H9 (cell line): ENCODE measurements around the gene MUC22. TPM values are rescaled to one million over a fixed set of nuclear protein-coding genes. Genes with fewer than 3 reads are reported as not detected.
A peak's percentile ranks its signal among the peaks of the same experiment; 100 is the strongest.

ENCODE experiments used
- DNase-seq: peaks from one replicate; pipeline ENCODE4 v3.0.0-alpha.2; 2017
- H2AFZ ChIP-seq: one replicate; pipeline ENCODE4 v1.6.1; 2013; ENCODE audit warnings: mild to moderate bottlenecking, low read length, control low read depth, moderate library complexity
- H2AK5ac ChIP-seq: 2 replicates; pipeline ENCODE4 v1.6.1; 2013; ENCODE audit warnings: low read length, control low read depth, mixed read lengths; ENCODE audit not compliant: insufficient read length
- H2BK120ac ChIP-seq: one replicate; pipeline ENCODE4 v1.6.1; 2013; ENCODE audit warnings: low read depth, mild to moderate bottlenecking, low read length, control low read depth, inconsistent platforms; ENCODE audit not compliant: poor library complexity, severe bottlenecking
- H2BK12ac ChIP-seq: 2 replicates; pipeline ENCODE4 v1.6.1; 2013; ENCODE audit warnings: low read length, control low read depth, mixed read lengths, low read depth; ENCODE audit not compliant: insufficient read length
- H2BK15ac ChIP-seq: 2 replicates; pipeline ENCODE4 v1.6.1; 2013; ENCODE audit warnings: low read depth, low read length, control low read depth
- H2BK20ac ChIP-seq: one replicate; pipeline ENCODE4 v1.6.1; 2013; ENCODE audit warnings: low read depth, mild to moderate bottlenecking, low read length, control low read depth, inconsistent platforms; ENCODE audit not compliant: poor library complexity, severe bottlenecking
- H2BK5ac ChIP-seq: 2 replicates; pipeline ENCODE4 v1.6.1; 2013; ENCODE audit warnings: low read length, control low read depth, mixed read lengths; ENCODE audit not compliant: insufficient read length
- H3K14ac ChIP-seq: 2 replicates; pipeline ENCODE4 v1.6.1; 2013; ENCODE audit warnings: low read length, control low read depth; ENCODE audit not compliant: insufficient read depth
- H3K18ac ChIP-seq: 2 replicates; pipeline ENCODE4 v1.6.1; 2013; ENCODE audit warnings: low read depth, mild to moderate bottlenecking, mixed read lengths, low read length, control low read depth; ENCODE audit not compliant: insufficient read length
- H3K23ac ChIP-seq: 2 replicates; pipeline ENCODE4 v1.6.1; 2013; ENCODE audit warnings: low read length, control low read depth, mixed read lengths, low read depth; ENCODE audit not compliant: insufficient read length
- H3K23me2 ChIP-seq: 2 replicates; pipeline ENCODE4 v1.6.1; 2013; ENCODE audit warnings: low read depth, mild to moderate bottlenecking, mixed read lengths, low read length, control low read depth; ENCODE audit not compliant: insufficient read length, poor library complexity, severe bottlenecking
- H3K27ac ChIP-seq: 2 replicates; pipeline ENCODE4 v1.5.1; 2013; ENCODE audit warnings: low read length, control low read depth, mixed read lengths, low read depth; ENCODE audit not compliant: insufficient read length
- H3K27me3 ChIP-seq: 2 replicates; pipeline ENCODE4 v1.6.1; 2013; ENCODE audit warnings: low read length, control low read depth, inconsistent platforms; ENCODE audit not compliant: insufficient read depth
- H3K4ac ChIP-seq: 2 replicates; pipeline ENCODE4 v1.6.1; 2013; ENCODE audit warnings: low read depth, mild to moderate bottlenecking, control low read depth, inconsistent platforms, low read length, moderate library complexity
- H3K4me1 ChIP-seq: 2 replicates; pipeline ENCODE4 v1.6.1; 2013; ENCODE audit warnings: low read length, control low read depth, inconsistent platforms; ENCODE audit not compliant: insufficient read depth
- H3K4me2 ChIP-seq: 2 replicates; pipeline ENCODE4 v1.6.1; 2013; ENCODE audit warnings: low read length, control low read depth, mixed read lengths; ENCODE audit not compliant: insufficient read length, insufficient read depth
- H3K56ac ChIP-seq: 2 replicates; pipeline ENCODE4 v1.6.1; 2013; ENCODE audit warnings: low read depth, mild to moderate bottlenecking, mixed read lengths, low read length, control low read depth; ENCODE audit not compliant: insufficient read length
- H3K79me1 ChIP-seq: 2 replicates; pipeline ENCODE4 v1.6.1; 2013; ENCODE audit warnings: low read depth, mild to moderate bottlenecking, moderate library complexity, low read length, control low read depth, inconsistent platforms; ENCODE audit not compliant: insufficient read depth, poor library complexity, severe bottlenecking
- H3K79me2 ChIP-seq: 2 replicates; pipeline ENCODE4 v1.6.1; 2013; ENCODE audit warnings: low read length, control low read depth, inconsistent platforms; ENCODE audit not compliant: insufficient read depth
- H3K9ac ChIP-seq: 2 replicates; pipeline ENCODE4 v1.6.1; 2013; ENCODE audit warnings: low read length, control low read depth, mixed read lengths; ENCODE audit not compliant: insufficient read length; ENCODE audit errors: extremely low read depth
- H3K9me3 ChIP-seq: one replicate; pipeline ENCODE4 v1.6.1; 2013; ENCODE audit warnings: low read depth, low read length, inconsistent platforms; ENCODE audit not compliant: control insufficient read depth
- H3T11ph ChIP-seq: one replicate; pipeline ENCODE4 v1.6.1; 2013; ENCODE audit warnings: mild to moderate bottlenecking, low read length, control low read depth, inconsistent platforms
- H4K20me1 ChIP-seq: one replicate; pipeline ENCODE4 v1.6.1; 2013; ENCODE audit not compliant: control insufficient read depth, insufficient read length, insufficient read depth
- H4K5ac ChIP-seq: 2 replicates; pipeline ENCODE4 v1.6.1; 2013; ENCODE audit warnings: low read depth, mild to moderate bottlenecking, mixed read lengths, low read length, control low read depth; ENCODE audit not compliant: insufficient read length
- H4K8ac ChIP-seq: replicated peaks from 2 replicates; pipeline ENCODE4 v1.6.1; 2013; ENCODE audit warnings: low read length, control low read depth, mixed read lengths, low read depth; ENCODE audit not compliant: insufficient read length
- H4K91ac ChIP-seq: 2 replicates; pipeline ENCODE4 v1.6.1; 2013; ENCODE audit warnings: low read depth, mild to moderate bottlenecking, moderate library complexity, mixed read lengths, low read length, control low read depth; ENCODE audit not compliant: insufficient read length
- H3K27ac Mint-ChIP-seq, 3 experiments: 2 replicates in 2 of 3; 3 replicates in 1 of 3; pipeline ENCODE4 v1.8.0; 2020 to 2021; ENCODE audit warnings: mixed read lengths in 3 of 3, mild to moderate bottlenecking in 1 of 3, moderate library complexity in 1 of 3
- H3K27me3 Mint-ChIP-seq: 2 replicates; pipeline ENCODE4 v1.8.0; 2021; ENCODE audit warnings: low read depth, mild to moderate bottlenecking, moderate library complexity, mixed read lengths
- H3K36me3 Mint-ChIP-seq, 3 experiments: 2 replicates in 2 of 3; 3 replicates in 1 of 3; pipeline ENCODE4 v1.8.0; 2020 to 2021; ENCODE audit warnings: low read depth in 3 of 3, mixed read lengths in 3 of 3; ENCODE audit not compliant: insufficient read depth in 1 of 3
- H3K4me1 Mint-ChIP-seq, 2 experiments: 2 replicates each; pipeline ENCODE4 v1.8.0; 2020; ENCODE audit warnings: mixed read lengths in 2 of 2
- H3K4me3 Mint-ChIP-seq, 2 experiments: 2 replicates in 1 of 2; 3 replicates in 1 of 2; pipeline ENCODE4 v1.8.0; 2020 to 2021; ENCODE audit warnings: mild to moderate bottlenecking in 2 of 2, mixed read lengths in 2 of 2, moderate library complexity in 1 of 2
- H3K9me3 Mint-ChIP-seq, 2 experiments: 2 replicates in 1 of 2; 3 replicates in 1 of 2; pipeline ENCODE4 v1.8.0; 2020; ENCODE audit warnings: mild to moderate bottlenecking in 2 of 2, mixed read lengths in 2 of 2, moderate library complexity in 1 of 2
- WGBS: extraction: QIAGEN DNeasy Blood & Tissue Kit; methylation state at CpG from one replicate; pipeline ENCODE4 v1.1.7; 2013; ENCODE audit warnings: missing lambda C conversion rate, low lambda C conversion rate, mixed read lengths; ENCODE audit not compliant: insufficient read length; ENCODE audit errors: extremely low coverage; 5-methylcytosine and 5-hydroxymethylcytosine counted together
- total RNA-seq: library from RNA; stranded (reverse); gene quantifications from 2 replicates; pipeline ENCODE4 v1.2.1, GENCODE V29; 2021
- TF ChIP-seq, protein P1 (sequence below): fragments of 200-600 bp; sonication (generic); conservative IDR thresholded peaks from 3 replicates; pipeline ENCODE4 v1.8.0; 2021; ENCODE audit warnings: antibody characterized with exemption, mild to moderate bottlenecking

The MUC22 gene
- total RNA-seq, 1 experiment from 2014 or later = not detected

DNA sequence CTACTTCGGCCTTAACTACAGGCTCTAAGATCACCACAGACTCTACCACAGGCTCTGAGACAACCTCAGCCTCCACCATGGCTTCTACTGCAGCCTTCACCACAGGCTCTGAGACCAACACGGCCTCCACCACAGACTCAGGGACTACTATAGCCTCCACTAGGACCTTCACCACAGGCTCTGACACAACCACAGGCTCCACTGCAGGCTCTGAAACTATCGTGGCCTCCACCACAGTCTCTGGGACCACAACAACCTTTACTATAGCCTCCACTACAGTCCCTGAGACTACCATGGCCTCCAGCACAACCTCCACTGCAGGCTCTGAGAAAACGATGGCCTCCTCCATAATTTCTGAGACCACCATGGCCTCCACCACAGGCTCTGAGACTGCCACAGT is 15.3 kb downstream of the MUC22 start:
- no peak overlapping the region for H2BK20ac ChIP-seq
- no peak overlapping the region for H3K4ac ChIP-seq
- no peaks in the 10 kb centered on the region for H3K79me2 ChIP-seq
- no peak overlapping the region for H2BK120ac ChIP-seq
- DNase-seq = no peak
- H3K9me3 ChIP-seq = no peaks in the 10 kb centered on the region
- H3K27ac ChIP-seq = no peak overlapping the region
- no peak overlapping the region for H3K18ac ChIP-seq
- H3K56ac ChIP-seq = no peak overlapping the region
- no peak overlapping the region for H4K8ac ChIP-seq
- H2BK12ac ChIP-seq = no peak overlapping the region
- H2BK5ac ChIP-seq = no peak overlapping the region
- no peaks in the 10 kb centered on the region for H3K79me1 ChIP-seq
- H3K4me3 Mint-ChIP-seq = no peak overlapping the region; a peak in 1 of 5 replicates
- no peak overlapping the region for H3K23ac ChIP-seq
- no peaks in the 10 kb centered on the region for H4K20me1 ChIP-seq
- no peak overlapping the region for H2AFZ ChIP-seq
- H3K14ac ChIP-seq = no peak overlapping the region
- peaks cover 14% of the 10 kb centered on the region for H3K27me3 Mint-ChIP-seq
- H3K23me2 ChIP-seq = no peaks in the 10 kb centered on the region
- no peaks in the 10 kb centered on the region for H3K4me1 Mint-ChIP-seq
- TF ChIP-seq, protein P1, sequence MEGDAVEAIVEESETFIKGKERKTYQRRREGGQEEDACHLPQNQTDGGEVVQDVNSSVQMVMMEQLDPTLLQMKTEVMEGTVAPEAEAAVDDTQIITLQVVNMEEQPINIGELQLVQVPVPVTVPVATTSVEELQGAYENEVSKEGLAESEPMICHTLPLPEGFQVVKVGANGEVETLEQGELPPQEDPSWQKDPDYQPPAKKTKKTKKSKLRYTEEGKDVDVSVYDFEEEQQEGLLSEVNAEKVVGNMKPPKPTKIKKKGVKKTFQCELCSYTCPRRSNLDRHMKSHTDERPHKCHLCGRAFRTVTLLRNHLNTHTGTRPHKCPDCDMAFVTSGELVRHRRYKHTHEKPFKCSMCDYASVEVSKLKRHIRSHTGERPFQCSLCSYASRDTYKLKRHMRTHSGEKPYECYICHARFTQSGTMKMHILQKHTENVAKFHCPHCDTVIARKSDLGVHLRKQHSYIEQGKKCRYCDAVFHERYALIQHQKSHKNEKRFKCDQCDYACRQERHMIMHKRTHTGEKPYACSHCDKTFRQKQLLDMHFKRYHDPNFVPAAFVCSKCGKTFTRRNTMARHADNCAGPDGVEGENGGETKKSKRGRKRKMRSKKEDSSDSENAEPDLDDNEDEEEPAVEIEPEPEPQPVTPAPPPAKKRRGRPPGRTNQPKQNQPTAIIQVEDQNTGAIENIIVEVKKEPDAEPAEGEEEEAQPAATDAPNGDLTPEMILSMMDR = no peak
- peaks cover 13 to 23% of the 10 kb centered on the region in 2 experiments; a peak in 4 of 5 replicates for H3K9me3 Mint-ChIP-seq
- no peak overlapping the region for H3T11ph ChIP-seq
- no peak overlapping the region for H4K5ac ChIP-seq
- H4K91ac ChIP-seq = no peak overlapping the region
- H3K9ac ChIP-seq = no peak overlapping the region
- H2BK15ac ChIP-seq = no peak overlapping the region
- H2AK5ac ChIP-seq = no peak overlapping the region
- WGBS = no CpG with 5 or more reads among the region's 4 CpGs
- no peaks in the 10 kb centered on the region for H3K4me1 ChIP-seq
- peaks cover 0 to 2% (median 0%) of the 10 kb centered on the region in 3 experiments; a peak in 3 of 7 replicates for H3K36me3 Mint-ChIP-seq
- H3K27ac Mint-ChIP-seq = peak overlapping the region in 2 of 3 experiments; percentile 40 to 73; a peak in 2 of 7 replicates
- no peaks in the 10 kb centered on the region for H3K27me3 ChIP-seq
- H3K4me2 ChIP-seq = no peak overlapping the region
